Measurements from ENCODE around the gene ACTN3. TPM values are rescaled to one million over a fixed set of nuclear protein-coding genes. Genes with fewer than 3 reads are reported as not detected.
A peak's percentile ranks its signal among the peaks of the same experiment; 100 is the strongest.

Gene ACTN3
- total RNA-seq, 1 donor from 2014 or later = not detected

DNA sequence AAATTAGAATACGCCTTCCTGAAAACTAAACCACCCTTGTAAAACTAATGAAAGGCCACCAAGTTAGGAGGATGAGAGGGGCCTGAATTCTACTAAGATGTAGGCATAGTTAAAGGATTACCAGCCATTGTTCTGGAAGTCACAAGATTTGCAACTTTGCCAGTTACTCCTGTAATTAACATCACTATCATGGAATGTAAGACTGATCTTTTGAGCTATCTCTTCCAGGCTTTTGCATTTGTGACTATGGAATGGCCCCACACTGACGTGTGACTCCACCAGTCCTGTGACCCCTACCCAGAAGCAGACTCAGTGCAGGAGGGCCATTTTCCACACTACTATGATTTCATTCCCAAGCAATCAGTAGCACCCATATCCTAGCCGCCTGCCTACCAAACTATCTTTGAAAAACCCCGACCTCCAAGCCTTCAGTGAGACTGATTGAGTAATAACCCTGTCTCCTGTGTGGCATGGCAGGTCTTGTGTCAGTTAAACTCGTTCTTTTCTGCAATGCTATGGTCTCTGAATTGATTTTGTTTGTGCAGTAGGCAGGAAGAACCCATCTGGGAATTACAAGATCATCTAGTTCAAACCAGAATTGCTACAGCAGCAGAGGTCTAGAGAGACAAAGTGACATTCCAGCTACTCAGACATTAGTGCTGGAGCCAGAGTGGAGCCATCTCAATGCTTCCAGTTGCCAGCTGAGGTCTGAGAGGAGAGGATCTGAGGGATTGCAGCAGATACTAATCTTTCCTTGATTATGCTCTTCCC lies 23.6 kb downstream of the ACTN3 start:
- no peaks in the 10 kb centered on the region for H3K36me3 Mint-ChIP-seq (ENCODE audit: low read depth, unreplicated experiment)
- DNase-seq (ENCODE audit: low read depth) (no peak), FAIRE-seq (no peak)
- no peak overlapping the region for H3K27ac Mint-ChIP-seq (ENCODE audit: unreplicated experiment)
- no peak overlapping the region for H3K27ac ChIP-seq (ENCODE audit: low read depth, low read length)
- H2AFZ ChIP-seq (ENCODE audit: low read depth, low read length) = no peak overlapping the region
- H3K4me3 ChIP-seq (ENCODE audit: insufficient read depth, low read depth, low read length) = no peak overlapping the region
- TF ChIP-seq, protein P1, sequence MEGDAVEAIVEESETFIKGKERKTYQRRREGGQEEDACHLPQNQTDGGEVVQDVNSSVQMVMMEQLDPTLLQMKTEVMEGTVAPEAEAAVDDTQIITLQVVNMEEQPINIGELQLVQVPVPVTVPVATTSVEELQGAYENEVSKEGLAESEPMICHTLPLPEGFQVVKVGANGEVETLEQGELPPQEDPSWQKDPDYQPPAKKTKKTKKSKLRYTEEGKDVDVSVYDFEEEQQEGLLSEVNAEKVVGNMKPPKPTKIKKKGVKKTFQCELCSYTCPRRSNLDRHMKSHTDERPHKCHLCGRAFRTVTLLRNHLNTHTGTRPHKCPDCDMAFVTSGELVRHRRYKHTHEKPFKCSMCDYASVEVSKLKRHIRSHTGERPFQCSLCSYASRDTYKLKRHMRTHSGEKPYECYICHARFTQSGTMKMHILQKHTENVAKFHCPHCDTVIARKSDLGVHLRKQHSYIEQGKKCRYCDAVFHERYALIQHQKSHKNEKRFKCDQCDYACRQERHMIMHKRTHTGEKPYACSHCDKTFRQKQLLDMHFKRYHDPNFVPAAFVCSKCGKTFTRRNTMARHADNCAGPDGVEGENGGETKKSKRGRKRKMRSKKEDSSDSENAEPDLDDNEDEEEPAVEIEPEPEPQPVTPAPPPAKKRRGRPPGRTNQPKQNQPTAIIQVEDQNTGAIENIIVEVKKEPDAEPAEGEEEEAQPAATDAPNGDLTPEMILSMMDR (IDR thresholded peaks at IDR 0.05; ENCODE audit: insufficient read depth, low read depth, low read length) = no peak
- no peak for TF ChIP-seq EZH2 (IDR thresholded peaks at IDR 0.05; ENCODE audit: insufficient read depth, low read length)
- H3K4me3 Mint-ChIP-seq (ENCODE audit: unreplicated experiment) = no peak overlapping the region
- H4K20me1 ChIP-seq (ENCODE audit: insufficient read depth, low read length) = no peaks in the 10 kb centered on the region
- peaks cover 9% of the 10 kb centered on the region for H3K9me3 Mint-ChIP-seq (ENCODE audit: unreplicated experiment)
- no peak overlapping the region for H3K4me2 ChIP-seq (ENCODE audit: low read length)
- peaks cover 24% of the 10 kb centered on the region for H3K27me3 Mint-ChIP-seq (ENCODE audit: low read depth, unreplicated experiment)
- H3K4me1 ChIP-seq (ENCODE audit: insufficient read depth, low read length) = peaks cover 9% of the 10 kb centered on the region
- H3K79me2 ChIP-seq (ENCODE audit: insufficient read depth, low read length) = no peaks in the 10 kb centered on the region
- no peaks in the 10 kb centered on the region for H3K9me3 ChIP-seq (ENCODE audit: insufficient read depth, low read depth, low read length)
- H3K9ac ChIP-seq (ENCODE audit: low read length) = no peak overlapping the region
- H3K36me3 ChIP-seq (ENCODE audit: insufficient read depth, low read length) = no peaks in the 10 kb centered on the region
- peaks cover 10% of the 10 kb centered on the region for H3K4me1 Mint-ChIP-seq (ENCODE audit: low read depth, unreplicated experiment)
- peaks cover 6% of the 10 kb centered on the region for H3K27me3 ChIP-seq (ENCODE audit: insufficient read depth, low read length)

DNA sequence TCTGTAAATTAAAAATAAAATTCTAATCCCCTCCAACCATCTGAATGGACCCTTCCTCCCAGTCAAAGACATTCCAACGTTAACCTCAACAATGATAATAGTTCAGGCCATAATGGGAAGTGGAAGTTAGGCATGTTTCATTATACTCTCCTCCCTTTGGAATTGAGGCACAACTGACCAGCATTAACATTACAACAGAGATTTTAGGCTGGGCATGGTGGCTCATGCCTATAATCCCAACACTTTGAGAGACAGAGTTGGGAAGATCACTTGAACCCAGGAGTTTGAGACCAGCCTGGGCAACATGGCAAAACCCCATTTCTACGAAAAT lies 24.1 kb downstream of the ACTN3 start:
- H3K9me3 ChIP-seq (ENCODE audit: insufficient read depth, low read depth, low read length) = no peaks in the 10 kb centered on the region
- no peak overlapping the region for H2AFZ ChIP-seq (ENCODE audit: low read depth, low read length)
- H3K79me2 ChIP-seq (ENCODE audit: insufficient read depth, low read length) = no peaks in the 10 kb centered on the region
- TF ChIP-seq, protein P1 (IDR thresholded peaks at IDR 0.05; ENCODE audit: insufficient read depth, low read depth, low read length) = no peak
- no peak for TF ChIP-seq EZH2 (IDR thresholded peaks at IDR 0.05; ENCODE audit: insufficient read depth, low read length)
- no peak overlapping the region for H3K9ac ChIP-seq (ENCODE audit: low read length)
- H3K4me3 ChIP-seq (ENCODE audit: insufficient read depth, low read depth, low read length) = no peak overlapping the region
- H3K4me1 Mint-ChIP-seq (ENCODE audit: low read depth, unreplicated experiment) = peaks cover 10% of the 10 kb centered on the region
- no peak overlapping the region for H3K27ac ChIP-seq (ENCODE audit: low read depth, low read length)
- H3K36me3 ChIP-seq (ENCODE audit: insufficient read depth, low read length) = no peaks in the 10 kb centered on the region
- no peaks in the 10 kb centered on the region for H3K36me3 Mint-ChIP-seq (ENCODE audit: low read depth, unreplicated experiment)
- H3K4me1 ChIP-seq (ENCODE audit: insufficient read depth, low read length) = peaks cover 9% of the 10 kb centered on the region
- H3K27me3 ChIP-seq (ENCODE audit: insufficient read depth, low read length) = peaks cover 6% of the 10 kb centered on the region
- H3K4me2 ChIP-seq (ENCODE audit: low read length) = no peak overlapping the region
- H3K27me3 Mint-ChIP-seq (ENCODE audit: low read depth, unreplicated experiment) = peaks cover 24% of the 10 kb centered on the region
- H3K4me3 Mint-ChIP-seq (ENCODE audit: unreplicated experiment) = no peak overlapping the region
- H4K20me1 ChIP-seq (ENCODE audit: insufficient read depth, low read length) = no peaks in the 10 kb centered on the region
- DNase-seq (ENCODE audit: low read depth) (no peak), FAIRE-seq (no peak)
- no peak overlapping the region for H3K27ac Mint-ChIP-seq (ENCODE audit: unreplicated experiment)
- peaks cover 9% of the 10 kb centered on the region for H3K9me3 Mint-ChIP-seq (ENCODE audit: unreplicated experiment)

DNA sequence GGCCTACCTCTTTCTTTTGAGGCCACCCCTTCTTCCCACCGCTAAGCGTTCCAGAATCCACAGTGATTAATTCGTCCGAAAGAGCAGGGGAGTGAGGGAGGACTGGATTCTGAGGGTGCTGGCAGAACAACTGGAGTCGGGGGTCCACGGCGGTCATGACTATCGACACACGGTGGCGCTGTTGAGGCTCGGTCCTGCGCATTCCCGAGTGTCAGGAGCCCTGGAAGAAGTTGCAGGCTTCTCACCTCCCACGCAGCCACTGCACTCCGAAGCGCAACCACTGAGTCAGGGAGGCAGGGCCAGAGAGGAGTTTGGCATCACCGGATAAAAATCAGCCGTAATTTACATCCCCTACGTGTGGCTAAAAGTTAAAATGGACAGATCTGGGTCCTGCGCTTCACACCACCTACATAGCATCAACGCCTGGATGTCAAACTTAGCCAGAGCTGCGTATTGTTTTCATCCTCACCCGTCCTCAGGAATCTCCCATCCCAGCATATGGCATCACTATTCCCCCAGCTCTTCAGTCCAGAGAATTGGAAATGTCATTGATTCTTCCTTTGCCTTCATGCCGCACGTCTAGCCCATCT lies 32.4 kb downstream of the ACTN3 start:
- Histone ChIP-seq H3K4me2 (ENCODE audit: low read length) (peak overlapping the region; percentile 70), H3K9ac (ENCODE audit: low read length) (no peak overlapping the region), H3K4me3 (ENCODE audit: insufficient read depth, low read depth, low read length) (no peak overlapping the region), H4K20me1 (ENCODE audit: insufficient read depth, low read length) (no peaks in the 10 kb centered on the region), H3K9me3 (ENCODE audit: insufficient read depth, low read depth, low read length) (no peaks in the 10 kb centered on the region), H2AFZ (ENCODE audit: low read depth, low read length) (peak overlapping the region; percentile 55), H3K27ac (ENCODE audit: low read depth, low read length) (no peak overlapping the region), H3K36me3 (ENCODE audit: insufficient read depth, low read length) (no peaks in the 10 kb centered on the region), H3K4me1 (ENCODE audit: insufficient read depth, low read length) (no peaks in the 10 kb centered on the region), H3K79me2 (ENCODE audit: insufficient read depth, low read length) (no peaks in the 10 kb centered on the region), H3K27me3 (ENCODE audit: insufficient read depth, low read length) (no peaks in the 10 kb centered on the region)
- DNase-seq (ENCODE audit: low read depth) (peak; percentile 61), FAIRE-seq (no peak)
- Mint-ChIP-seq H3K4me3 (ENCODE audit: unreplicated experiment) (no peak overlapping the region), H3K9me3 (ENCODE audit: unreplicated experiment) (peaks cover 20% of the 10 kb centered on the region), H3K27me3 (ENCODE audit: low read depth, unreplicated experiment) (peaks cover 17% of the 10 kb centered on the region), H3K36me3 (ENCODE audit: low read depth, unreplicated experiment) (no peaks in the 10 kb centered on the region), H3K4me1 (ENCODE audit: low read depth, unreplicated experiment) (no peaks in the 10 kb centered on the region), H3K27ac (ENCODE audit: unreplicated experiment) (no peak overlapping the region)
- TF ChIP-seq EZH2 (IDR thresholded peaks at IDR 0.05; ENCODE audit: insufficient read depth, low read length) = no peak
- TF ChIP-seq, protein P1 (IDR thresholded peaks at IDR 0.05; ENCODE audit: insufficient read depth, low read depth, low read length) = peak; percentile 72

Data from astrocyte (in vitro differentiated cells and primary cell).